Stimulated activated CD8-positive, alpha-beta memory T cell treated with anti-CD3 and anti-CD28 coated beads, Interleukin-4, amount 100 ng/mL, for 4 hours (primary cell): ENCODE results near the gene TPCN1.

Experiments used
- DNase-seq, 2 donors: peaks; one replicate each; pipeline ENCODE4 v3.0.0-alpha.2; 2020; ENCODE audit warnings: low read depth in 2 of 2, low spot score in 1 of 2

TPCN1 gene

GRCh38 chr12:113302466-113302865, 81.2 kb downstream of the TPCN1 start:
- DNase-seq: no peak

- DNase-seq: no peak
Observed at GRCh38 chr12:113302886-113303640, 81.8 kb downstream of the TPCN1 start.

DNA sequence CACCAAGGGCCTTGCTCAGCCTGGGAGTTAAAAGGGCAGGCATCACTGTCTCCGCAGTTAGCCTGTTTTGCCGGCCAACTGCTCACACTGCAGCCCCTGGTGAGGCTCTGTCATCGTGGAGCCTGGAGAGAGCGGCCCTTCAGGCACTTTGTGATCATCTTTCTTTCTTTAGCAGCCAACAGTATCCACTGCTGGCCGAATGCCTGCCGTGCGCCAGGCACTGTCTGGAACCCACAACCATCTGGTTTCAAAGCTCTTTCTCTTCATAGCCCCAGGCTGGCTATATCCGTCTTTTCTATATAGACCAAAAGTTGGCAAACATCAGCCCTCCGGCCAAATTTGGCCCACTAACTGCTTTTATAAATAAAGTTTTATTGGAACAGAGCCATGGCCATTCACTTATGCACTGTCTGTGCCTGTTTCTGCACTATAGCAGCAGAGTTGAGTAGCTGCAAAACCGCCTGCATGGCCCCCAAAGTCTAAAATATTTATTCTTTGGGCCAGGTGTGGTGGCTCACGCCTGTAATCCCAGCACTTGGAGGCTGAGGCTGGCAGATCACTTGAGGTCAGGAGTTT, 84.1 kb downstream of the TPCN1 start:
- no peak for DNase-seq

DNA sequence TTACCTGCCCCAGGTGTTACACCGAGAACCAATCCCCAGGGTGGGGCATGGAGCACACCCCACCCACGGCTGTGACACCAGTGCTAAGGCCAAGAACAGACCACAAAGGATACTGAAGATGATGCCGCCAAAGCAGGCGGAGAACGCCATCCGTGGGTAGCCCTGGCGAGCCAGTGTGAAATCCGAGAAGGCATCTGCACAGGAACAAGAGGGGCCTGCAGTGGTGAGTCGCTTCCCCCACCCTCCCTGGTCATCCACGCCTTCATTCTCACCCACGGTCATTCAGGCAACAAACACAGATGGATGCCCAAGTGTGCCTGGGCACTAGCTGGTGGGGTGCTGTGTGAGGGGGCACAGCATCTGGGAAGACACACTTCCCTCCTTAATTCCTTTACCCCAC, 85.1 kb downstream of the TPCN1 start:
- no peak for DNase-seq

DNA sequence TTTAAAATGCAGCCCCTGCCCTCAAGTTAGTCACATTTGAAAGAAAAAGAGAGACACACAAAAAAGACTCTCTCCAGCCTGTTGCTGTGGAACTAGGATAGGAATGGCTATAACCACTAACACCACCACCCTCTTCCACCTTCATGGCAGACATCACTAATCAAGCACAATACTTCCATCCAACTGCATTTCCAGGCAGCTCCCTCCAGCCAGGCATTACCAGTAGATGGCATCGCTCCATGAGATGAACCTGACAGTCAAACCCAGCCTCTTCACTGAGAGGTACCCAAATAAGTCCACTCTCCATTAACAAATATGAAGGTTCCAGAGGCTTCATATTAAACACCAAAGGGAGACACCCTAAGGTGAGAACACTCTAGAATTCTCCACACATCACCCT, 89.2 kb downstream of the TPCN1 start:
- no peak for DNase-seq

DNA sequence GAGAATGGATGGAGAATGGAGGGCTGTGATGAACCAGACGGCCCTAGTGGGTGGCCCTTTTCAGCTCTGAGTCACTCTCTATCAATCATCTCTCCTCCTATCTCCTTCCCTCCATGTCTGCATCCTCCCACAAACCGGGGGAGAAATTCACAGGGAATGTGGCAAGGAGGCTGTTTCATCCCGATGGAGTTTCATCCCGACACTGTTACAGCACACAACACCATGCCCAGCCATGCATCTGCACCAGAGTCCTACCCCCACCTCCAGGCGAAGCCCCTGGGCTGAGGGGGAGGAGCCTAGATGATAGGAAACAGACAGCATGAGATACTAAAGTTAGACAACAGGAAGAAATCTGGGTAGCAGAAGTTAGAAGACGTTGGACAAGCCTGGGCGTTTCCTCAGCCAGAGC, 92.9 kb downstream of the TPCN1 start:
- no peak for DNase-seq

GRCh38 chr12:113315358-113315757, 94.1 kb downstream of the TPCN1 start:
- DNase-seq: no peak

- DNase-seq: no peak
Observed at GRCh38 chr12:113316155-113316554, 94.9 kb downstream of the TPCN1 start.

GRCh38 chr12:113317122-113317521, 95.9 kb downstream of the TPCN1 start:
- no peak for DNase-seq

GRCh38 chr12:113318046-113318656, 96.9 kb downstream of the TPCN1 start:
- DNase-seq: no peak

DNA sequence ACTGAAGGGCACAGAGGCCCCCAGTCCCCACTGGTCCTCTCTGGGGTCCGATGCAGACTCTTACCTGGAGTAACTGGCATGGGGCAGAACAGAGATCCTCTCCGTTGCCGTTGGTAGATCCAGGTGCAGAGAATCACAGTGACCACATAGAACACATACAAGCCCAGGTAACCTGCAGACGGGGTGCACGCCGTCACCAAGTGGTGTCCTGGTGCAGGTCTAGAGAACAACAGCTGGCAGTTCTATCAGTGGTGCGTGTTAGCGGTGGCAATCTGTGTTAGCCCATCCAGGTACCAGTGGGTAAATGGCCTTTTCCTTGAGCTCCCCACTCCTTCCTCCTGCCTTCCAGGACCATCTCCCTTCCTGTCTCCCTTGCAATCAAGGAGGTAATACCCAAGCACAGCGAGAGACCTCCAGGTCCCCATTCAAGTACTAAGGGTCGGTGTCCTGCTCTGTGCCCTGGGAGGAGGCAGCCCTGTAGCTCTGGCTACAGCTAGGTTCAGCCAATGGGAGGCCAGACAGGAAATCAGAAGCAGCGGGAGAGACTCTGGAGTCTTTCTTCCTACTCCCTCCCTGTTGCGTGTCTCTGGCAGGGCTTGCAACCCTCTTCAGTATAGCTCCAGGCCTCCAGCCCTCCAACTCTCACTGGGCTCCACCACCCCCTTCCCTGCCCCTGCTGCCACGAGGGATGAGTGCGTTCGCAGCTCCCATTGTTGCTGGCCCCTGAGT, 97.8 kb downstream of the TPCN1 start:
- no peak for DNase-seq

DNA sequence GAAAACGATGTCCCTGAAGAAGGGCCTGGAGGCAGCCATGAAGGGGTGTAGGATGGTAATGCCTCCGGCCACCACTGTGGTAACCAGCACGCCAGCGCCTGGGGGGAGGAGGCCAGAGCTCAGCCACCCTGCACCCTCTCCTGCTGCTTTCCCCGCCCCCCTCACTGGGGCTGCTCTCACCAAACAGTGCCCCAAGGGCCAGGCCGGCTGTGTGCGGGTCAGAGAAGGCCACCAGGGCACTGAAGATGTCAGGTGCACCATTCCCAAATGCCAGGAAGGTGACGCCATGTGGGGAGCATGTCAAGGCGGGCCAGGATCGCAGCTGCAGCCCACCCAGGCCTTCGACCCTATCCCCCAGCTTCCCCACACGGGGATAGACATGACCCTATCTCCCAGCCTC, 99.1 kb downstream of the TPCN1 start:
- no peak for DNase-seq

DNA sequence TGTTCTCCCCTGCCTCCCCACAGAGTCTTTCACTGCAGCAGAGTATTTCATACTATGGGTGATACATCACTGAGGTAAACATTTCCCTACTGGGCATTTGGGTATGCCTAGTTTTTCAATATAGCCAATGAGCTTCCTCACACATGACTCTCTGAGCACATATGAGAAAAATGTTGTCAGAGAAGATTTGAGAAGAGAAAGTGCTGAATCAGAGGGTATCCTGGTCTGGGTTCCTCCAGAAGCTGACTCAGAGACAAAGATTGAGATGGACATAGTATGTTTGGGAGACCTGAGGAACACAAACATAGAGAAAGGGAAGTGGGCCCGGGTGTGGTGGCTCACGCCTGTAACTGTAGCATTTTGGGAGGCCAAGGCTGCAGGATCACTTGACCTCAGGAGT, 101.1 kb downstream of the TPCN1 start:
- no peak for DNase-seq

DNA sequence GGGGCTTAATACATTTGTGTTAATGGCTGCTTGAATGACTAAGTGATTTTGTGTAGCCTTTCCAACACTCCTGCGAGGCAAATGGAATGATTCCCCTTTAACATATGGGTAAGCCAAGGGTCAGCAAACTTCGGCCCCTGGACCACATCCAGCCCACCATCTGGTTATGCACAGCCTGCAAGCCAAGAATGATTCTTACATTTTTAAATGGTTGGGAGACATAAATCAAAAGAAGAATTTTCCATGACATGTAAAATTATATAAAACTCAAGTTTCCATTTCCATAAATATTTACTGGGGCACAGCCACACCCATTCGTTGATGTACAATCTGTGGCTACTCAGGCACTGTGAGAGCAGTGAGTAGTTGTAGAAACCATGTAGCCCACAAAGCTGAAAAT, 104.7 kb downstream of the TPCN1 start:
- DNase-seq: no peak

- DNase-seq: no peak
Observed at GRCh38 chr12:113326775-113327395, 105.6 kb downstream of the TPCN1 start.

DNA sequence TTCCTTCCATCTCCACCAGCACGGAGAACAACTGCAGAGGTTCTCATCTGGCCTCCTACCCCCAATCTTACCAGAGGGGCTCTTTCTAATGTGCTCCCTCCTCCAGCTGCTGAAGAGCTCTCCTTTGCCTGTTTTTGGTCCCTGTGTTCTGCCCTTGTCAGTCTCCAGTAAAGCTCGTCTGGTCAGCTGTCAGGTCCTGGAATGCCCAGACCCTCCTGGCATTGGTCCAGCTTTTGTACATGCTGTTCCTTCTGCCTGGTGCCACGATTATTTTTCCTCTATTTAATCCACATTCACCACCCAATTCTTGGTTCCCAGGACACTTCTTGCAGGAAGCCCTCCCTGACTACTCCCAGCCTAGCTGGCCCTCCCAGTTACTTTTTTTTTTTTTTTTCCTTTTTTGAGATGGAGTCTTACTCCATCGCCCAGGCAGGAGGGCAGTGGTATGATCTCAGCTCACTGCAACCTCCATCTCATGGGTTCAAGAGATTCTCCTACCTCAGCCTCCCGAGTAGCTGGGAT, 107.2 kb downstream of the TPCN1 start:
- no peak for DNase-seq

GRCh38 chr12:113329022-113329790, 107.9 kb downstream of the TPCN1 start:
- no peak for DNase-seq

DNA sequence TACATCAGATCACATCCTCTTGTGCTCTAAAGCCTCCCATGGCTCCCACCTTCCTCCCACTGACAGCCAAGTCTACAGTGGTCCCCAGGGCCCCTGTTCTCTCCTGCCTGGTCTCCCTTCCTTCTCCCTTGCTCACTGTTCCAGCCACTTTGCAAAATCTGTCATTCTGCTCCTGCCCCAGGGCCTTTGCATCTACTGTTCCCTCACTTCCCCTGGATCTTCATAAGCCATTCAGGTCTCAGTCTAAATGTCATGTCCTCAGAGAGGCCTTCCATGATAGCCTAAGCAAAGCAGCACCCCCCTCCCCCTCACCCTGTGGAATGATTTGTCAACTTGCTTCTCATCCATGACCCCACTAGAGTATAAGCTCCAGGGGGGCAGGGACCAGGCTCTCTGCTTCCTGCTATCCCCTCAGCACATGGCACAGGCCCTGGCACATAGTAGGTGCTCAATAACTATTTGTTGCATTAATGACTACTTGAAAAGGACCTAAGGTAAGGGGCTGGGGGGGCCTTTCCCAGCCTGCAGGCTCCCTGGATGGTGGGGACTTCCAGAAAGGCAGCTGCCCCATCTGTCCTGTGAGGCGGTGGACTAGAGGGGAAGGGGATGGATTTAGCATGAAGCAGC, 108.6 kb downstream of the TPCN1 start:
- DNase-seq: no peak

GRCh38 chr12:113330505-113330904, 109.2 kb downstream of the TPCN1 start:
- DNase-seq: no peak
